T47D (cell line): ENCODE measurements around the gene SSNA1.
A peak's percentile ranks its signal among the peaks of the same experiment; 100 is the strongest.

Experiments
- DNase-seq, 2 experiments: peaks; one replicate each; pipeline versions ENCODE4 v3.0.0 to v3.0.0-alpha.2; 2011 to 2012; ENCODE audit warnings: low read depth in 1 of 2, low spot score in 1 of 2
- JUND ChIP-seq: IDR thresholded peaks from 2 replicates; pipeline ENCODE4 v1.6.1; 2012; ENCODE audit warnings: low read depth
- in situ Hi-C: cut with HindIII; loops from 2 replicates; pipeline ENCODE4 v1.10.0; 2016; ENCODE audit warnings: low sequenced_read_pairs, low pct_unique_long_range_greater_than_20kb

Gene SSNA1

GRCh38 chr9:137173796-137174664 is 14.4 kb upstream of the SSNA1 start:
- in situ Hi-C loops, result no loop called here
- DNase-seq, result peak in 1 of 2 experiments; percentile 36
- no peak for TF ChIP-seq JUND

- TF ChIP-seq JUND, result no peak
- in situ Hi-C loops, result no loop called here
- peak in 1 of 2 experiments; percentile 83 for DNase-seq
Observed at GRCh38 chr9:137174722-137175293, 13.7 kb upstream of the SSNA1 start.

- TF ChIP-seq JUND, result no peak
- in situ Hi-C loops, result no loop called here
- DNase-seq, result no peak
Observed at GRCh38 chr9:137175345-137175961, 13.0 kb upstream of the SSNA1 start.

- TF ChIP-seq JUND, result no peak
- in situ Hi-C loops, result no loop called here
- peak; percentile 91 to 98 for DNase-seq
Observed at GRCh38 chr9:137176302-137177182, 11.9 kb upstream of the SSNA1 start.

GRCh38 chr9:137178201-137178938 is 10.1 kb upstream of the SSNA1 start:
- no peak for DNase-seq
- TF ChIP-seq JUND, result no peak
- in situ Hi-C loops, result no loop called here

GRCh38 chr9:137178939-137179630 is 9.4 kb upstream of the SSNA1 start:
- in situ Hi-C loops, result no loop called here
- TF ChIP-seq JUND, result no peak
- DNase-seq, result no peak

GRCh38 chr9:137179761-137180160 is 8.7 kb upstream of the SSNA1 start:
- TF ChIP-seq JUND, result no peak
- DNase-seq, result no peak
- in situ Hi-C loops, result no loop called here

GRCh38 chr9:137180491-137180890 is 8.0 kb upstream of the SSNA1 start:
- in situ Hi-C loops, result no loop called here
- TF ChIP-seq JUND, result no peak
- DNase-seq, result no peak

- in situ Hi-C loops, result no loop called here
- TF ChIP-seq JUND, result no peak
- no peak for DNase-seq
Observed at GRCh38 chr9:137181680-137182079, 6.8 kb upstream of the SSNA1 start.

GRCh38 chr9:137182836-137183235 is 5.6 kb upstream of the SSNA1 start:
- TF ChIP-seq JUND, result no peak
- no peak for DNase-seq
- in situ Hi-C loops, result no loop called here

- in situ Hi-C loops, result no loop called here
- no peak for DNase-seq
- no peak for TF ChIP-seq JUND
Observed at GRCh38 chr9:137183980-137184595, 4.4 kb upstream of the SSNA1 start.
